Motor neuron (in vitro differentiated cells): ENCODE results near the gene MEPE. TPM values are rescaled to one million over a fixed set of nuclear protein-coding genes. Genes with fewer than 3 reads are reported as not detected.
A peak's percentile ranks its signal among the peaks of the same experiment; 100 is the strongest.

Experiments
- ATAC-seq, 8 experiments: fragments of 200-7000 bp; cut with Tn5 transposase; replicated peaks in 6 of 8; 2 replicates each; pipeline ENCODE4 v1.8.0; 2021; ENCODE audit warnings: mild to moderate bottlenecking in 8 of 8, moderate library complexity in 8 of 8
- H3K27ac ChIP-seq, 2 donors: fragments of 250-450 bp; sonication (Bioruptor Pico); 2 replicates each; pipeline ENCODE4 v1.9.0; 2021; ENCODE audit warnings: antibody characterized with exemption in 2 of 2, mild to moderate bottlenecking in 2 of 2, moderate library complexity in 1 of 2
- H3K4me1 ChIP-seq, 2 donors: fragments of 250-450 bp; sonication (Bioruptor Pico); replicated peaks in 1 of 2; 2 replicates each; pipeline ENCODE4 v1.6.1; 2021; ENCODE audit warnings: antibody characterized with exemption in 2 of 2, mild to moderate bottlenecking in 2 of 2, moderate library complexity in 1 of 2
- H3K4me3 ChIP-seq, 5 donors: fragments of 250-450 bp; sonication (Bioruptor Pico); 2 replicates each; pipeline ENCODE4 v1.9.0; 2021; ENCODE audit warnings: antibody characterized with exemption in 5 of 5, mild to moderate bottlenecking in 5 of 5, moderate library complexity in 4 of 5
- WGBS, 10 experiments: fragments of 450-650 bp; shearing (Covaris generic); methylation state at CpG; one replicate each; pipeline ENCODE4 v1.0.0; 2022; 5-methylcytosine and 5-hydroxymethylcytosine counted together
- in situ Hi-C, 9 experiments: fragments of 400-800 bp; cut with MboI; loops; one replicate each; pipeline ENCODE4 v1.15.0; 2021; ENCODE audit warnings: low sequenced_read_pairs in 9 of 9, low pct_unique_long_range_greater_than_20kb in 2 of 9; ENCODE audit not compliant: unreplicated experiment in 9 of 9
- total RNA-seq, 8 experiments: library from RNA; unstranded; fragments of 300-600 nt; gene quantifications; 2 replicates each; pipeline versions ENCODE4 v1.2.3 to v1.2.4, GENCODE V29; 2022

MEPE gene
- total RNA-seq, 8 experiments from 2014 or later: 0.17 to 0.43 (median 0.28) TPM; not detected in 5

GRCh38 chr4:87823200-87823599 lies 9.6 kb upstream of the MEPE start:
- in situ Hi-C loops: no loop called here
- peaks cover 0 to 7% of the 10 kb centered on the region in 2 donors for H3K4me1 ChIP-seq
- H3K4me3 ChIP-seq: no peak overlapping the region
- ATAC-seq: peak in 2 of 8 experiments; percentile 50 to 57
- 25 to 91% (median 60%) methylated on average over 1 to 4 of the region's 4 CpGs for WGBS, 10 experiments
- H3K27ac ChIP-seq: no peak overlapping the region

GRCh38 chr4:87823724-87824123 lies 9.0 kb upstream of the MEPE start:
- Histone ChIP-seq H3K4me3 (no peak overlapping the region), H3K27ac (no peak overlapping the region), H3K4me1 (peaks cover 0 to 7% of the 10 kb centered on the region in 2 donors)
- 11 to 100% (median 56%) methylated on average over 1 of the region's 1 CpG for WGBS, 10 experiments
- in situ Hi-C loops: no loop called here
- ATAC-seq: peak in 2 of 8 experiments; percentile 45 to 80

- Histone ChIP-seq H3K27ac (no peak overlapping the region), H3K4me3 (no peak overlapping the region), H3K4me1 (peaks cover 0 to 6% of the 10 kb centered on the region in 2 donors)
- WGBS, 10 experiments: 0 to 100% (median 74%) methylated on average over 1 of the region's 1 CpG; no CpG with 5 or more reads in 2 of the 10 experiments
- ATAC-seq: no peak
- in situ Hi-C loops: no loop called here
Observed at GRCh38 chr4:87824352-87824751, 8.4 kb upstream of the MEPE start.

- in situ Hi-C loops: loop anchor here in 5 of 9 experiments (25.0 kb wide), 5 partner anchors 147 to 922 kb away; partner anchors contain the start of gene SPARCL1 (in 1 of the 5)
- no peak overlapping the region for H3K27ac ChIP-seq
Observed at GRCh38 chr4:87834401-87834800, 1.6 kb downstream of the MEPE start.

GRCh38 chr4:87835197-87835596 lies 2.4 kb downstream of the MEPE start:
- WGBS, 10 experiments: 47 to 100% (median 80%) methylated on average over 1 to 2 of the region's 2 CpGs; no CpG with 5 or more reads in 1 of the 10 experiments
- ATAC-seq: peak in 3 of 8 experiments; percentile 48 to 80 (median 79)

More at GRCh38 chr4:87834401-87834800, 1.6 kb downstream of the MEPE start:
- no peak overlapping the region for H3K4me3 ChIP-seq
- 58 to 100% (median 78%) methylated on average over 1 to 2 of the region's 2 CpGs; no CpG with 5 or more reads in 1 of the 10 experiments for WGBS, 10 experiments
- peaks cover 3 to 4% of the 10 kb centered on the region in 2 donors for H3K4me1 ChIP-seq
- no peak for ATAC-seq

GRCh38 chr4:87835743-87836142 lies 3.0 kb downstream of the MEPE start:
- Histone ChIP-seq H3K4me1 (peaks cover 3 to 4% of the 10 kb centered on the region in 2 donors), H3K4me3 (no peak overlapping the region), H3K27ac (no peak overlapping the region)
- in situ Hi-C loops: loop anchor here in 5 of 9 experiments (5.0 to 25.0 kb wide), 6 partner anchors 148 to 923 kb away; partner anchors contain the start of gene SPARCL1 (in 1 of the 5)
- ATAC-seq: peak in 1 of 8 experiments; percentile 55
- 88 to 100% (median 100%) methylated on average over 1 to 2 of the region's 2 CpGs; no CpG with 5 or more reads in 4 of the 10 experiments for WGBS, 10 experiments

More at GRCh38 chr4:87835197-87835596, 2.4 kb downstream of the MEPE start:
- H3K27ac ChIP-seq: no peak overlapping the region
- no peak overlapping the region for H3K4me3 ChIP-seq
- H3K4me1 ChIP-seq: peaks cover 3 to 4% of the 10 kb centered on the region in 2 donors
- in situ Hi-C loops: loop anchor here in 5 of 9 experiments (5.0 to 25.0 kb wide), 6 partner anchors 148 to 923 kb away; partner anchors contain the start of gene SPARCL1 (in 1 of the 5)

GRCh38 chr4:87838205-87838604 lies 5.4 kb downstream of the MEPE start:
- H3K4me3 ChIP-seq: no peak overlapping the region
- ATAC-seq: peak in 2 of 8 experiments; percentile 20 to 49
- in situ Hi-C loops: loop anchor here in 5 of 9 experiments (5.0 to 25.0 kb wide), 6 partner anchors 151 to 926 kb away; partner anchors contain the start of gene SPARCL1 (in 1 of the 5)
- no peak overlapping the region for H3K27ac ChIP-seq
- peaks cover 3 to 4% of the 10 kb centered on the region in 2 donors for H3K4me1 ChIP-seq
- WGBS, 10 experiments: 49 to 100% (median 83%) methylated on average over 1 to 6 of the region's 6 CpGs; no CpG with 5 or more reads in 1 of the 10 experiments

- in situ Hi-C loops: loop anchor here in 5 of 9 experiments (5.0 to 25.0 kb wide), 6 partner anchors 152 to 927 kb away; partner anchors contain the start of gene SPARCL1 (in 1 of the 5)
- Histone ChIP-seq H3K4me3 (no peak overlapping the region), H3K4me1 (peaks cover 3 to 4% of the 10 kb centered on the region in 2 donors), H3K27ac (no peak overlapping the region)
- peak; percentile 41 to 89 (median 56) for ATAC-seq
- WGBS, 10 experiments: 0 to 44% (median 15%) methylated on average over 2 to 7 of the region's 7 CpGs
Observed at GRCh38 chr4:87838890-87839591, 6.3 kb downstream of the MEPE start.

- Histone ChIP-seq H3K4me3 (no peak overlapping the region), H3K4me1 (peaks cover 3 to 4% of the 10 kb centered on the region in 2 donors), H3K27ac (no peak overlapping the region)
- no peak for ATAC-seq
- 0% methylated on average over 1 of the region's 1 CpG; no CpG with 5 or more reads in 2 of the 10 experiments for WGBS, 10 experiments
- in situ Hi-C loops: loop anchor here in 5 of 9 experiments (5.0 to 25.0 kb wide), 6 partner anchors 152 to 927 kb away; partner anchors contain the start of gene SPARCL1 (in 1 of the 5)
Observed at GRCh38 chr4:87839592-87839946, 6.8 kb downstream of the MEPE start.

GRCh38 chr4:87840149-87840548 lies 7.4 kb downstream of the MEPE start:
- peaks cover 3 to 4% of the 10 kb centered on the region in 2 donors for H3K4me1 ChIP-seq
- in situ Hi-C loops: loop anchor here in 6 of 9 experiments (10.0 to 25.0 kb wide), 8 partner anchors 153 to 928 kb away; partner anchors contain the start of gene SPARCL1 (in 1 of the 6)
- H3K27ac ChIP-seq: no peak overlapping the region
- no peak overlapping the region for H3K4me3 ChIP-seq
- 17 to 100% (median 79%) methylated on average over 1 to 3 of the region's 3 CpGs for WGBS, 10 experiments
- no peak for ATAC-seq

- no peak overlapping the region for H3K27ac ChIP-seq
- no peak overlapping the region for H3K4me3 ChIP-seq
- H3K4me1 ChIP-seq: peaks cover 3 to 6% of the 10 kb centered on the region in 2 donors
- in situ Hi-C loops: loop anchor here in 6 of 9 experiments (10.0 to 25.0 kb wide), 8 partner anchors 157 to 932 kb away; partner anchors contain the start of gene SPARCL1 (in 1 of the 6)
- 0 to 100% (median 85%) methylated on average over 1 to 3 of the region's 3 CpGs; no CpG with 5 or more reads in 2 of the 10 experiments for WGBS, 10 experiments
- ATAC-seq: peak in 3 of 8 experiments; percentile 49 to 86 (median 86)
Observed at GRCh38 chr4:87843936-87844335, 11.2 kb downstream of the MEPE start.

GRCh38 chr4:87844452-87844851 lies 11.7 kb downstream of the MEPE start:
- in situ Hi-C loops: loop anchor here in 6 of 9 experiments (10.0 to 25.0 kb wide), 8 partner anchors 157 to 932 kb away; partner anchors contain the start of gene SPARCL1 (in 1 of the 6)
- peak in 2 of 8 experiments; percentile 20 to 33 for ATAC-seq
- H3K4me1 ChIP-seq: peaks cover 0 to 3% of the 10 kb centered on the region in 2 donors
- no peak overlapping the region for H3K27ac ChIP-seq
- no peak overlapping the region for H3K4me3 ChIP-seq
- 0 to 89% (median 81%) methylated on average over 1 of the region's 1 CpG for WGBS, 10 experiments
